Stimulated activated naive B cell treated with anti-CD40 and anti-IgM and Interleukin-4, amounts not matched to agents 10 μg/mL and 1 μg/mL and 100 μg/mL, for 72 hours (primary cell): ENCODE results near the gene TSEN34.
"Not testable (repeated sequence)": the region's sequence is repeated elsewhere in the genome, so short reads cannot be mapped to it uniquely, and the experiment has no call there.

Experiments used
- ATAC-seq, 2 donors: fragments of 150-1000 bp; cut with Tn5 transposase; replicated peaks; 2 replicates each; pipeline ENCODE4 v1.10.0; 2021; ENCODE audit warnings: moderate library complexity in 1 of 2
- DNase-seq: peaks from one replicate; pipeline ENCODE4 v3.0.0; 2021
- H3K27ac Mint-ChIP-seq: one replicate; pipeline ENCODE4 v1.8.0; 2022; ENCODE audit warnings: mild to moderate bottlenecking, mixed read lengths
- H3K27me3 Mint-ChIP-seq, 2 donors: one replicate each; pipeline ENCODE4 v1.8.0; 2022; ENCODE audit warnings: mixed read lengths in 2 of 2
- H3K36me3 Mint-ChIP-seq, 2 donors: one replicate each; pipeline ENCODE4 v1.8.0; 2022; ENCODE audit warnings: mixed read lengths in 2 of 2, mild to moderate bottlenecking in 1 of 2
- H3K4me1 Mint-ChIP-seq, 2 donors: one replicate each; pipeline ENCODE4 v1.8.0; 2022; ENCODE audit warnings: mixed read lengths in 2 of 2, mild to moderate bottlenecking in 1 of 2
- H3K4me3 Mint-ChIP-seq, 2 donors: one replicate each; pipeline ENCODE4 v1.8.0; 2022; ENCODE audit warnings: mild to moderate bottlenecking in 2 of 2, mixed read lengths in 2 of 2, moderate library complexity in 1 of 2
- H3K9me3 Mint-ChIP-seq, 2 donors: one replicate each; pipeline ENCODE4 v1.8.0; 2022; ENCODE audit warnings: mixed read lengths in 2 of 2, mild to moderate bottlenecking in 1 of 2

The TSEN34 gene

GRCh38 chr19:54169149-54169740 is 21.9 kb upstream of the TSEN34 start:
- Mint-ChIP-seq H3K36me3 (peaks cover 0 to 1% of the 10 kb centered on the region in 2 donors), H3K4me1 (peaks cover 24 to 39% of the 10 kb centered on the region in 2 donors), H3K9me3 (no peaks in the 10 kb centered on the region), H3K27ac (no peak overlapping the region), H3K4me3 (no peak overlapping the region), H3K27me3 (peaks cover 18 to 29% of the 10 kb centered on the region in 2 donors)
- ATAC-seq (no peak), DNase-seq (no peak)

- H3K9me3 Mint-ChIP-seq, ATAC-seq, H3K27me3 Mint-ChIP-seq, H3K4me3 Mint-ChIP-seq, DNase-seq: not testable (repeated sequence)
- H3K27ac Mint-ChIP-seq = peak overlapping the region; percentile 3
- peaks cover 8 to 18% of the 10 kb centered on the region in 2 donors for H3K36me3 Mint-ChIP-seq
- H3K4me1 Mint-ChIP-seq = peaks cover 18 to 43% of the 10 kb centered on the region in 2 donors
These were observed 19.2 kb upstream of the TSEN34 start for GRCh38 chr19:54171736-54172431.

- Mint-ChIP-seq H3K27ac (peak within 1 kb of the TSS; percentile 16), H3K4me1 (peaks cover 18 to 43% of the 10 kb centered on the region in 2 donors), H3K36me3 (peaks cover 8 to 18% of the 10 kb centered on the region in 2 donors), H3K9me3 (no peaks in the 10 kb centered on the region), H3K27me3 (no peaks in the 10 kb centered on the region), H3K4me3 (no peak within 1 kb of the TSS)
- DNase-seq (no peak), ATAC-seq (peak; percentile 35 to 52)
These were observed 18.4 kb upstream of the TSEN34 start, which contains the start of gene TMC4 for GRCh38 chr19:54172471-54173358. TSS of gene TMC4 (minus strand) at chr19:54173160. CDS start at chr19:54173117, 43 bp downstream.

DNA sequence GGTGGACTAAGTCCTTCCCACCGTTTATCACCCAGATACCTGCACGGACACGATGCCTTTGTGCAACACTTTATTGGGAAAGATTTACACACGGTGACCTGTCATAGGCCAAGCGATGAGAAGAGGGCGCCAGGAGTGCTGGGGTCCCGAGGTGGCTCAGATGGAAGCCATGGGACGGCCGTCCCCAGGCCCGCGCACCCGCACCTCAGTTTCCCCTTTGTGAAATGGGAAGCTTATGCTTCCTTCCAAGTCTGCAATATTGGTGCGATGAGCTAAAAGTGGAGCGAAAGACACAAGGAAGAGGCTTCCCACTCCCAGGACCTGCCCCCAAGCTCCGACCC is 17.8 kb upstream of the TSEN34 start:
- peak in 1 of 2 donors; percentile 2 for ATAC-seq
- Mint-ChIP-seq H3K27me3 (no peaks in the 10 kb centered on the region), H3K4me3 (no peak overlapping the region)

GRCh38 chr19:54173951-54174834 is 16.9 kb upstream of the TSEN34 start:
- H3K36me3 Mint-ChIP-seq = peaks cover 15 to 30% of the 10 kb centered on the region in 2 donors
- ATAC-seq (no peak), DNase-seq (no peak)
- H3K4me1 Mint-ChIP-seq = peaks cover 13 to 35% of the 10 kb centered on the region in 2 donors
- H3K27me3 Mint-ChIP-seq = no peaks in the 10 kb centered on the region
- no peak overlapping the region for H3K4me3 Mint-ChIP-seq
- H3K27ac Mint-ChIP-seq = no peak overlapping the region
- H3K9me3 Mint-ChIP-seq = no peaks in the 10 kb centered on the region

More for the DNA sequence above, 17.8 kb upstream of the TSEN34 start:
- Mint-ChIP-seq H3K36me3 (peaks cover 9 to 23% of the 10 kb centered on the region in 2 donors), H3K27ac (no peak overlapping the region), H3K4me1 (peaks cover 14 to 38% of the 10 kb centered on the region in 2 donors), H3K9me3 (no peaks in the 10 kb centered on the region)
- DNase-seq = no peak

GRCh38 chr19:54178581-54179261 is 12.4 kb upstream of the TSEN34 start:
- H3K4me1 Mint-ChIP-seq = peaks cover 4 to 24% of the 10 kb centered on the region in 2 donors
- H3K4me3 Mint-ChIP-seq = no peak overlapping the region
- H3K36me3 Mint-ChIP-seq = peaks cover 25 to 52% of the 10 kb centered on the region in 2 donors
- no peaks in the 10 kb centered on the region for H3K9me3 Mint-ChIP-seq
- no peak for DNase-seq
- H3K27me3 Mint-ChIP-seq = no peaks in the 10 kb centered on the region
- no peak overlapping the region for H3K27ac Mint-ChIP-seq
- peak; percentile 88 to 94 for ATAC-seq

DNA sequence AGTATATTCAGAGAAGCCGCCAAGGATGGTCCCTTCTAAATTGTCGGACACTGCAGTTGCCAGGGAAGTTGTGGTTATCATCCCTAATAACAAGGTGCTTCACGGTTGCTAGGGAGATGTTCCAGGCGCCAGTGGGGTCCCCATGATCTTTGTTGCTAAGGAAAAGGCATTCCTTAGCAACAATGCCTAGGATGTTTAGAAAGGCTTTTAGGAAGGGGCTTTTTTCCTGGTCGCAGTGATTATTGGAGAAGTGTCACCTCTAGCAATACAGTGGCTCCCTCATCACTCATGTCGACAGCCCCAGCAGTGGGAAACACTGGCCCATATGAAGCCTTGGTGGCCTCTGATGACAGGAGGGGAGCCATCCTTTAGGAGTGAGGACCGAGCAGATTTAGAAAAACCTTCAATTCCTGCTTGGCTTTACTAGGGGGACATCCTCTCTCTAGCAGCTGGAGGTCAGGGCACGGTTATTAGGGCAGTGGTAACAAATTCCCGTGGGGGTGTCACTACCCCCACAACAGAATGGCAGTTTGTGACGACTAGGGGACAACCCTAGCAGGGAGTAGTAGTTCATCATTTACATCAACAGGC is 11.8 kb upstream of the TSEN34 start:
- ATAC-seq (no peak), DNase-seq (no peak)
- peaks cover 2 to 18% of the 10 kb centered on the region in 2 donors for H3K4me1 Mint-ChIP-seq
- no peaks in the 10 kb centered on the region for H3K27me3 Mint-ChIP-seq
- peak overlapping the region; percentile 54 for H3K27ac Mint-ChIP-seq
- H3K4me3 Mint-ChIP-seq = no peak overlapping the region
- H3K9me3 Mint-ChIP-seq = no peaks in the 10 kb centered on the region
- peaks cover 29 to 59% of the 10 kb centered on the region in 2 donors for H3K36me3 Mint-ChIP-seq

GRCh38 chr19:54179921-54180461 is 11.1 kb upstream of the TSEN34 start:
- Mint-ChIP-seq H3K9me3 (no peaks in the 10 kb centered on the region), H3K27ac (no peak overlapping the region), H3K36me3 (peaks cover 28 to 54% of the 10 kb centered on the region in 2 donors), H3K4me3 (no peak overlapping the region), H3K27me3 (no peaks in the 10 kb centered on the region), H3K4me1 (peaks cover 2 to 11% of the 10 kb centered on the region in 2 donors)
- ATAC-seq (peak; percentile 54 to 56), DNase-seq (no peak)

GRCh38 chr19:54180691-54181091 is 10.4 kb upstream of the TSEN34 start:
- Mint-ChIP-seq H3K9me3 (no peaks in the 10 kb centered on the region), H3K36me3 (peaks cover 31 to 52% of the 10 kb centered on the region in 2 donors), H3K27ac (no peak overlapping the region), H3K27me3 (no peaks in the 10 kb centered on the region), H3K4me1 (peaks cover 0 to 8% of the 10 kb centered on the region in 2 donors), H3K4me3 (no peak overlapping the region)
- no peak for DNase-seq
- ATAC-seq = no peak

- H3K27ac Mint-ChIP-seq, ATAC-seq, DNase-seq, H3K27me3 Mint-ChIP-seq, H3K9me3 Mint-ChIP-seq, H3K4me3 Mint-ChIP-seq: not testable (repeated sequence)
- Mint-ChIP-seq H3K4me1 (peaks cover 2 to 14% of the 10 kb centered on the region in 2 donors), H3K36me3 (peaks cover 33 to 53% of the 10 kb centered on the region in 2 donors)
These were observed 9.2 kb upstream of the TSEN34 start for GRCh38 chr19:54181894-54182293.

DNA sequence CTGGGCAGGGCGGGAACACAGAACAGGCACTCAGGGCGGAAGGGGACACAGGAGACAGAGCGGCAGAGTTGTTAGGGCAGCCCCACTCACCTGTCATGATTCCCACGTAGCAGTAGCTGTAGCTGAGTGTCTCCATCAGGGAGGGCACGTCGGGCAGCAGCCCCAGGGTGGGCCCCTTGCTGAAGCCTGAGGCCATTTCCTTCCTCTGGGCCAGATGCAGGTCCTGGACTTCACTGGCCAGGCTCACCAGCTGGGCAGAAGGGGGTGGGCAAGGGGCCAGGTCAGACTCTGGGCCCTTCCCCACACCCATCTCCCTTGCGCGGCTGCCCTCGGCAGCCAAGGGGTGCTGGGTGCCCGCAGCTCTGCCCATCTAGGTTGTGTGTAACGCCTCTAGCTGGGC is 7.7 kb upstream of the TSEN34 start:
- Mint-ChIP-seq H3K27me3 (no peaks in the 10 kb centered on the region), H3K9me3 (no peaks in the 10 kb centered on the region), H3K4me1 (peaks cover 12 to 29% of the 10 kb centered on the region in 2 donors), H3K4me3 (no peak overlapping the region), H3K36me3 (peaks cover 36 to 54% of the 10 kb centered on the region in 2 donors), H3K27ac (no peak overlapping the region)
- DNase-seq (no peak), ATAC-seq (no peak)

DNA sequence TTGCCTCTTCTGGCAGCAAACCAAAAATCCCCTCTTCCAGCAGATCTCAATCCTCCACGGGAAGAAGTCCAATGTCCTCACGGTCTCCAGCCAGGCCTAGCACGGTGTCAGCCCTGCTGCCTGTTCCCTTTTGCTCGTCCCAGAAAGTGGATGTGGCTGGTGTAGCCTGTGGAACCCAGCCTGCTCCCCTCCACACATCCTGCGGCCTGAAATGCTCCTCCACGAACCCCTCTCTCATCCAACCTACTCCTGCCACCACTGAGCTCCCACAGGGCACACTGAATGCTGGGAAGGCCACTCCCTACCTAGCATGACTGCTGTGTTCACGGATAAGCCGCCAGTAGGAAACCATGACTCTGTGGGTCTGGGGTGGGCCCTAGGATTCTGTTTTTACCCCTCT is 4.8 kb upstream of the TSEN34 start:
- no peak overlapping the region for H3K27ac Mint-ChIP-seq
- ATAC-seq = no peak
- H3K4me3 Mint-ChIP-seq = no peak overlapping the region

More for the DNA sequence above, 4.8 kb upstream of the TSEN34 start:
- DNase-seq = no peak
- Mint-ChIP-seq H3K4me1 (peaks cover 12 to 26% of the 10 kb centered on the region in 2 donors), H3K36me3 (peaks cover 24 to 30% of the 10 kb centered on the region in 2 donors), H3K27me3 (no peaks in the 10 kb centered on the region), H3K9me3 (no peaks in the 10 kb centered on the region)
